HepG2 (cell line): ENCODE data around the gene NDUFAF3. TPM values are rescaled to one million over a fixed set of nuclear protein-coding genes. Genes with fewer than 3 reads are reported as not detected.

Experiments used
- ATAC-seq: fragments of 200-7000 bp; cut with Tn5 transposase; 3 replicates; pipeline ENCODE4 v1.9.1; 2020; ENCODE audit warnings: mild to moderate bottlenecking, moderate library complexity
- BruUV-seq: library from RNA; stranded (reverse); fragments of 400-500 nt; replicated peaks from 2 replicates; lab custom pipeline; 2021; lab: Mats Ljungman, UMichigan
- CTCF ChIA-PET: fragments of 300-600 bp; formaldehyde crosslinking; extraction: SDS; loops from one replicate; lab custom pipeline; 2021; ENCODE audit warnings: low total read pairs, inconsistent platforms, low intra/inter-chr PET ratio; lab: Yijun Ruan, JAX
- POLR2A ChIA-PET: fragments of 350-600 bp; sonication (Branson Sonifier 250); formaldehyde crosslinking; loops from one replicate; lab custom pipeline; 2020; ENCODE audit warnings: antibody characterized with exemption, inconsistent platforms; lab: Yijun Ruan, JAX
- DNase-seq: peaks from one replicate; pipeline ENCODE4 v3.0.0-alpha.2; 2015; ENCODE audit warnings: low spot score
- FAIRE-seq: peaks from 3 replicates; lab custom pipeline; 2011; peaks lifted over from hg19 to GRCh38; lab: Jason Lieb, UNC
- H2AFZ ChIP-seq: one replicate; pipeline ENCODE4 v1.6.1; 2011; ENCODE audit warnings: low read length, inconsistent platforms
- H3K27ac ChIP-seq: fragments of 300-600 bp; 3 replicates; pipeline ENCODE4 v1.8.0; 2011; ENCODE audit warnings: mixed run types, mild to moderate bottlenecking, mixed read lengths, low read length, inconsistent platforms; ENCODE audit not compliant: insufficient read depth; ENCODE audit errors: extremely low read length
- H3K27me3 ChIP-seq, 2 experiments: fragments of 200-600 bp in 1 of 2; 2 replicates in 1 of 2; 3 replicates in 1 of 2; pipeline versions ENCODE4 v1.6.0 to v1.8.0; 2011; ENCODE audit warnings: low read length in 2 of 2, mild to moderate bottlenecking in 2 of 2, moderate library complexity in 2 of 2, inconsistent platforms in 1 of 2; ENCODE audit not compliant: insufficient read depth in 2 of 2, control insufficient read depth in 1 of 2
- H3K36me3 ChIP-seq, 2 experiments: fragments of 200-600 bp in 1 of 2; replicated peaks in 1 of 2; 2 replicates in 1 of 2; 3 replicates in 1 of 2; pipeline versions ENCODE4 v1.5.1 to v1.8.0; 2011; ENCODE audit warnings: low read length in 2 of 2, inconsistent platforms in 1 of 2; ENCODE audit not compliant: insufficient read depth in 2 of 2, control insufficient read depth in 1 of 2
- H3K4me1 ChIP-seq: 2 replicates; pipeline ENCODE4 v1.5.1; 2012; ENCODE audit warnings: low read length, inconsistent platforms; ENCODE audit not compliant: insufficient read depth
- H3K4me2 ChIP-seq: 2 replicates; pipeline ENCODE4 v1.6.0; 2011; ENCODE audit warnings: low read depth, low read length, inconsistent platforms
- H3K4me3 ChIP-seq, 3 experiments: fragments of 200-600 bp in 1 of 3; sonication (generic), shearing (Covaris generic) in 1 of 3; replicated peaks in 1 of 3; 2 replicates each; pipeline ENCODE4 v1.5.1; 2011 to 2016; ENCODE audit warnings: low read length in 3 of 3, inconsistent platforms in 2 of 3, low read depth in 2 of 3, mild to moderate bottlenecking in 2 of 3, control low read depth in 1 of 3, mixed read lengths in 1 of 3; ENCODE audit not compliant: insufficient read depth in 1 of 3
- H3K79me2 ChIP-seq: one replicate; pipeline ENCODE4 v1.6.1; 2011; ENCODE audit warnings: low read length, inconsistent platforms; ENCODE audit not compliant: insufficient read depth
- H3K9ac ChIP-seq: 2 replicates; pipeline ENCODE4 v1.6.0; 2011; ENCODE audit warnings: mild to moderate bottlenecking, low read depth, low read length, inconsistent platforms; ENCODE audit not compliant: insufficient read depth
- H3K9me3 ChIP-seq: 2 replicates; pipeline ENCODE4 v1.5.1; 2012; ENCODE audit warnings: mild to moderate bottlenecking, low read length
- H4K20me1 ChIP-seq: 2 replicates; pipeline ENCODE4 v1.6.0; 2011; ENCODE audit warnings: inconsistent platforms, mild to moderate bottlenecking, low read length, moderate library complexity; ENCODE audit not compliant: insufficient read depth
- AGO2 ChIP-seq: fragments of 200-400 bp; formaldehyde crosslinking; optimal IDR thresholded peaks from 2 replicates; pipeline ENCODE3; 2017; ENCODE audit warnings: mild to moderate bottlenecking, low read depth, low read length, moderate library complexity
- DNMT1 ChIP-seq: sonication (generic); formaldehyde crosslinking; IDR thresholded peaks from 2 replicates; pipeline ENCODE4 v1.5.1; 2020; ENCODE audit warnings: mild to moderate bottlenecking, missing genetic modification reagents
- ESRRA ChIP-seq: sonication (generic); formaldehyde crosslinking; IDR thresholded peaks from 2 replicates; pipeline ENCODE4 v1.5.1; 2020; ENCODE audit warnings: mild to moderate bottlenecking, low read depth, missing genetic modification reagents
- GMEB1 ChIP-seq: sonication (generic); formaldehyde crosslinking; IDR thresholded peaks from 2 replicates; pipeline ENCODE4 v1.5.1; 2020; ENCODE audit warnings: missing genetic modification reagents, mild to moderate bottlenecking, borderline replicate concordance
- HMG20B ChIP-seq: conservative IDR thresholded peaks from 2 replicates; pipeline ENCODE4 v1.6.1; 2016; ENCODE audit warnings: missing genetic modification reagents, missing compliant biosample characterization
- KDM6A ChIP-seq: IDR thresholded peaks from 2 replicates; pipeline ENCODE4 v1.6.1; 2016; ENCODE audit warnings: low read depth
- MXD1 ChIP-seq: sonication (generic); formaldehyde crosslinking; IDR thresholded peaks from 2 replicates; pipeline ENCODE4 v1.4.0; 2020; ENCODE audit warnings: mild to moderate bottlenecking, missing genetic modification reagents
- MXD3 ChIP-seq: IDR thresholded peaks from 2 replicates; pipeline ENCODE4 v1.6.1; 2016; ENCODE audit warnings: mild to moderate bottlenecking, missing biosample characterization, missing genetic modification reagents
- NR1H2 ChIP-seq: sonication (generic); formaldehyde crosslinking; IDR thresholded peaks from 2 replicates; pipeline ENCODE4 v1.8.1; 2022; ENCODE audit warnings: low read depth, missing genetic modification reagents, borderline replicate concordance
- RAD51 ChIP-seq: fragments of 450-650 bp; IDR thresholded peaks from 2 replicates; pipeline ENCODE4 v1.6.1; 2016; ENCODE audit warnings: borderline replicate concordance
- RBM22 ChIP-seq: fragments of 200-400 bp; formaldehyde crosslinking; optimal IDR thresholded peaks from 2 replicates; pipeline ENCODE3; 2017; ENCODE audit warnings: mild to moderate bottlenecking, low read length, moderate library complexity
- TGIF2 ChIP-seq: IDR thresholded peaks from 2 replicates; pipeline ENCODE4 v1.6.1; 2016; ENCODE audit warnings: control low read depth, missing compliant biosample characterization
- ZNF138 ChIP-seq: sonication (generic); formaldehyde crosslinking; IDR thresholded peaks from 2 replicates; pipeline ENCODE4 v1.5.0; 2020; ENCODE audit warnings: mild to moderate bottlenecking, low read depth, missing genetic modification reagents
- ZNF562 ChIP-seq: sonication (generic); formaldehyde crosslinking; IDR thresholded peaks from 2 replicates; pipeline ENCODE4 v1.8.0; 2022; ENCODE audit warnings: missing genetic modification reagents, borderline replicate concordance
- ZNF7 ChIP-seq: IDR thresholded peaks from 2 replicates; pipeline ENCODE4 v1.6.1; 2016; ENCODE audit warnings: missing biosample characterization, missing genetic modification reagents
- ZNF770 ChIP-seq: sonication (generic); formaldehyde crosslinking; IDR thresholded peaks from 2 replicates; pipeline ENCODE4 v1.5.0; 2020; ENCODE audit warnings: mild to moderate bottlenecking, missing genetic modification reagents
- ZNF792 ChIP-seq: IDR thresholded peaks from 2 replicates; pipeline ENCODE4 v1.6.1; 2016
- ZSCAN25 ChIP-seq: sonication (generic); formaldehyde crosslinking; IDR thresholded peaks from 2 replicates; pipeline ENCODE4 v1.8.0; 2022; ENCODE audit warnings: mild to moderate bottlenecking, missing genetic modification reagents
- WGBS: methylation state at CpG from one replicate; pipeline ENCODE4 v1.1.6; 2017; ENCODE audit warnings: low lambda C conversion rate; 5-methylcytosine and 5-hydroxymethylcytosine counted together
- in situ Hi-C: cut with HindIII; loops from 2 replicates; pipeline ENCODE4 v1.10.0; 2017; ENCODE audit warnings: low pct_unique_long_range_greater_than_20kb; ENCODE audit not compliant: extremely low pct_ligation_motif_present
- intact Hi-C: fragments of 100-400 bp; cut with micrococcal nuclease; formaldehyde crosslinking; loops from one replicate; pipeline ENCODE4 v1.10.0; 2022; ENCODE audit not compliant: unreplicated experiment
- polyA plus RNA-seq, 8 experiments: library from polyadenylated mRNA; depleted of rRNA in 3 of 8; stranded (reverse) in 7 of 8; unstranded in 1 of 8; fragments of >200 nt; fragmentation: Illumina TruSeq in 4 of 8; extraction: Trizol in 4 of 8; gene quantifications; 2 replicates each; pipeline versions ENCODE4 v1.2.1 to v1.2.3, GENCODE V29; 2011 to 2016; ENCODE audit warnings: low read depth in 4 of 8, missing spikeins in 1 of 8, mixed read lengths in 1 of 8; ENCODE audit not compliant: insufficient read depth in 1 of 8
- total RNA-seq, 5 experiments: library from RNA; depleted of rRNA; stranded (reverse); fragments of >200 nt; fragmentation: Illumina TruSeq; extraction: Trizol; gene quantifications; 2 replicates each; pipeline ENCODE4 v1.2.3, GENCODE V29; 2016; ENCODE audit warnings: low read depth in 1 of 5

The NDUFAF3 gene
- total and polyA plus RNA-seq, 2 of the 13 experiments (the other 11 are each of a cell fraction or from before 2014, with no cell fraction given), result 39.0 to 50.0 TPM

GRCh38 chr3:49025005-49025792 lies 3.3 kb downstream of the NDUFAF3 start (continued):
- TF ChIP-seq ZNF770 (CRISPR knock-in tag), result peak; percentile 57; the same call in 1 of the 2 replicates

- no peak overlapping the region for H3K4me2 ChIP-seq
- DNase-seq (no peak), FAIRE-seq (no peak), ATAC-seq (no peak)
- intact Hi-C loops (no loop called here), in situ Hi-C loops (no loop called here)
- H2AFZ ChIP-seq, result no peak overlapping the region
- H3K4me1 ChIP-seq, result peaks cover 55% of the 10 kb centered on the region
- peaks cover 18 to 39% of the 10 kb centered on the region in 2 experiments for H3K36me3 ChIP-seq
- CTCF ChIA-PET, result no interaction called here
- H3K27me3 ChIP-seq, result no peaks in the 10 kb centered on the region; a peak in 1 of 5 replicates
- peaks cover 27% of the 10 kb centered on the region for H3K79me2 ChIP-seq
- H4K20me1 ChIP-seq, result no peaks in the 10 kb centered on the region
- BruUV-seq, result no TSS peak
- H3K4me3 ChIP-seq, result no peak overlapping the region
- WGBS, result 100% methylated on average over 8 of the region's 8 CpGs
- H3K27ac ChIP-seq, result no peak overlapping the region
- no peak overlapping the region for H3K9ac ChIP-seq
- POLR2A ChIA-PET, result interaction anchor here (0.9 to 11.1 kb wide), 3 partner anchors 16 to 68 kb away, joined by 3 to 280 read pairs (median 3); partner anchors contain the start of genes QRICH1 and WDR6
- H3K9me3 ChIP-seq, result no peaks in the 10 kb centered on the region
- TF ChIP-seq KDM6A (CRISPR knock-in tag) (no peak), ZNF138 (CRISPR knock-in tag) (no peak), ZSCAN25 (CRISPR knock-in tag) (no peak), HMG20B (CRISPR knock-in tag) (no peak), ESRRA (CRISPR knock-in tag) (no peak), MXD3 (CRISPR knock-in tag) (no peak), AGO2 (peak; percentile 64), GMEB1 (CRISPR knock-in tag) (no peak), NR1H2 (no peak), MXD1 (no peak), TGIF2 (CRISPR knock-in tag) (no peak), ZNF7 (CRISPR knock-in tag) (no peak), ZNF792 (CRISPR knock-in tag) (no peak), ZNF562 (CRISPR knock-in tag) (no peak), RAD51 (no peak), DNMT1 (0 out of 2 replicates have a peak, but pooled peaks have one; percentile 26), RBM22 (peak; percentile 45)
These were observed 4.0 kb downstream of the NDUFAF3 start for GRCh38 chr3:49025793-49026520.
